ENCODE data around the gene TPRG1L. TPM values are rescaled to one million over a fixed set of nuclear protein-coding genes. Genes with fewer than 3 reads are reported as not detected.
A peak's percentile ranks its signal among the peaks of the same experiment; 100 is the strongest.

TPRG1L gene
- total and polyA plus RNA-seq, 10 of the 15 experiments (the other 5 are each of a cell fraction or from before 2014, with no cell fraction given): 1.5 to 16.5 (median 8.0) TPM

- TF ChIP-seq RFX5 (IDR thresholded peaks at IDR 0.05; ENCODE audit: low read depth, low read length) (0 out of 2 replicates have a peak, but pooled peaks have one; percentile 22), JUNB (IDR thresholded peaks at IDR 0.05) (peak; percentile 99), BHLHE40 (IDR thresholded peaks at IDR 0.05; ENCODE audit: borderline replicate concordance in 1 of 2, low read depth in 2 of 2, low read length in 1 of 2) (peak; percentile 73 to 79; a peak in 3 of 4 replicates), NR2C2 (IDR thresholded peaks at IDR 0.05; ENCODE audit: borderline replicate concordance, control insufficient read depth, insufficient read length, low read depth) (no peak), KDM1A (IDR thresholded peaks at IDR 0.05; ENCODE audit: borderline replicate concordance) (no peak), MTA2 (IDR thresholded peaks at IDR 0.05; ENCODE audit: low read depth) (peak; percentile 97), IKZF1 (conservative IDR thresholded peaks at IDR 0.05) (peak; percentile 95), RAD21 (IDR thresholded peaks at IDR 0.05; ENCODE audit: insufficient read depth, low read depth, low read length) (no peak), SP1 (IDR thresholded peaks at IDR 0.05; ENCODE audit: low read depth, low read length) (peak; percentile 68), EZH2 (IDR thresholded peaks at IDR 0.05; ENCODE audit: borderline replicate concordance, control insufficient read depth, low read depth, low read length) (no peak), NFIC (IDR thresholded peaks at IDR 0.05; ENCODE audit: low read depth, low read length) (peak; percentile 97), E2F8 (IDR thresholded peaks at IDR 0.05; ENCODE audit: low read depth, partially characterized antibody) (no peak), SIX5 (IDR thresholded peaks at IDR 0.05; ENCODE audit: low read depth, low read length, severe bottlenecking) (no peak), CHD4 (IDR thresholded peaks at IDR 0.05) (no peak), ZBED1 (IDR thresholded peaks at IDR 0.05; ENCODE audit: borderline replicate concordance) (peak; percentile 95; the same call in 1 of the 2 replicates), IKZF2 (IDR thresholded peaks at IDR 0.05) (peak; percentile 90 to 93), KAT2A (conservative IDR thresholded peaks at IDR 0.05; ENCODE audit: control insufficient read depth, low read depth, low read length) (no peak), ESRRA (IDR thresholded peaks at IDR 0.05; ENCODE audit: low read length) (no peak), KLF5 (IDR thresholded peaks at IDR 0.05; ENCODE audit: partially characterized antibody) (no peak), EED (IDR thresholded peaks at IDR 0.05; ENCODE audit: low read depth) (peak; percentile 94)
- TF ChIP-seq, protein P1, sequence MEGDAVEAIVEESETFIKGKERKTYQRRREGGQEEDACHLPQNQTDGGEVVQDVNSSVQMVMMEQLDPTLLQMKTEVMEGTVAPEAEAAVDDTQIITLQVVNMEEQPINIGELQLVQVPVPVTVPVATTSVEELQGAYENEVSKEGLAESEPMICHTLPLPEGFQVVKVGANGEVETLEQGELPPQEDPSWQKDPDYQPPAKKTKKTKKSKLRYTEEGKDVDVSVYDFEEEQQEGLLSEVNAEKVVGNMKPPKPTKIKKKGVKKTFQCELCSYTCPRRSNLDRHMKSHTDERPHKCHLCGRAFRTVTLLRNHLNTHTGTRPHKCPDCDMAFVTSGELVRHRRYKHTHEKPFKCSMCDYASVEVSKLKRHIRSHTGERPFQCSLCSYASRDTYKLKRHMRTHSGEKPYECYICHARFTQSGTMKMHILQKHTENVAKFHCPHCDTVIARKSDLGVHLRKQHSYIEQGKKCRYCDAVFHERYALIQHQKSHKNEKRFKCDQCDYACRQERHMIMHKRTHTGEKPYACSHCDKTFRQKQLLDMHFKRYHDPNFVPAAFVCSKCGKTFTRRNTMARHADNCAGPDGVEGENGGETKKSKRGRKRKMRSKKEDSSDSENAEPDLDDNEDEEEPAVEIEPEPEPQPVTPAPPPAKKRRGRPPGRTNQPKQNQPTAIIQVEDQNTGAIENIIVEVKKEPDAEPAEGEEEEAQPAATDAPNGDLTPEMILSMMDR (IDR thresholded peaks at IDR 0.05 in 2 of 3, conservative IDR thresholded peaks at IDR 0.05 in 1 of 3; ENCODE audit: control insufficient read depth in 2 of 3, extremely low read depth in 1 of 3, insufficient read depth in 1 of 3, low read depth in 3 of 3, low read length in 3 of 3): no peak
- TF ChIP-seq, protein P2, sequence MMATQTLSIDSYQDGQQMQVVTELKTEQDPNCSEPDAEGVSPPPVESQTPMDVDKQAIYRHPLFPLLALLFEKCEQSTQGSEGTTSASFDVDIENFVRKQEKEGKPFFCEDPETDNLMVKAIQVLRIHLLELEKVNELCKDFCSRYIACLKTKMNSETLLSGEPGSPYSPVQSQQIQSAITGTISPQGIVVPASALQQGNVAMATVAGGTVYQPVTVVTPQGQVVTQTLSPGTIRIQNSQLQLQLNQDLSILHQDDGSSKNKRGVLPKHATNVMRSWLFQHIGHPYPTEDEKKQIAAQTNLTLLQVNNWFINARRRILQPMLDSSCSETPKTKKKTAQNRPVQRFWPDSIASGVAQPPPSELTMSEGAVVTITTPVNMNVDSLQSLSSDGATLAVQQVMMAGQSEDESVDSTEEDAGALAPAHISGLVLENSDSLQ (IDR thresholded peaks at IDR 0.05): peak; percentile 40; the same call in 1 of the 2 replicates
These were observed 31.8 kb downstream of the TPRG1L start (continued) for GRCh38 chr1:3656450-3657095.

All from GM12878 (cell line).